Measurements from ENCODE around the gene CLK3. TPM values are rescaled to one million over a fixed set of nuclear protein-coding genes. Genes with fewer than 3 reads are reported as not detected.

The CLK3 gene
- total and polyA plus RNA-seq, 2 of the 8 experiments (the other 6 are each of a cell fraction or from before 2014, with no cell fraction given): 43.5 to 67.3 TPM

DNA sequence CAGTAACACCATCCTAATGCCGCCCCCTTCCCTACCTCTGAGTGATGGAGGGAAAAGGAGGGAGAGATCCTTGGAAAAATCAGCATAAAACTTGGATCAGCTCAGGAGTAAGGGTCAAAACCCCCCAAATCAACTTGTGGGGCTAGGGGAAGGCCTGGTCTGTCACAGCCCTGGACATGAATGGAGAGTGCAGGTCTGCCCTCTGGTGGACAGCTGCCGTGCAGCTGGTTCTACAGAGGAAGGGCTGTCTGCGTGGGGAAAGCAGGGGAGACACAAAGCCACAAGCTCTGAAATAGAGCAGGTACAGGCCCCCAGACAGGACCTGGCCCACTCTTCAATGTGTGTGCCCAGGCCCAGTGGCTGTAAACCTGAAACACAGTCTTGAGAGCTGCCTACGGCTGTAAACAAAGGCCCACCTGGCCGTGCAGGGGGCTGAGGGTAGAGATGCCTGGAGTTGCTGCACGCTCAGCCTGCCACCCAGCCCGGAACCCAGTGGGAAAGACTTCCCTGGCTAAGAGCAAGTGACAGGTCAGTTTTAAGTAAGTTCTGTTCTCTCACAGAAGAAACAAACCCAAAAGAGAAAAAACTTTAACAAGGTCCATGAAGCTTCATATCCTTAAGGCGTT lies 16.4 kb downstream of the CLK3 start:
- Histone ChIP-seq H3K79me2 (ENCODE audit: control insufficient read depth in 1 of 2, insufficient read depth in 2 of 2, low read length in 2 of 2) (no peaks in the 10 kb centered on the region), H3K36me3 (ENCODE audit: control insufficient read depth in 2 of 4, insufficient read depth in 4 of 4, low read length in 3 of 4) (peaks cover 26 to 42% (median 30%) of the 10 kb centered on the region in 4 experiments), H3K4ac (replicated peaks; ENCODE audit: insufficient read length, low read depth, low read length) (no peak overlapping the region), H3K56ac (replicated peaks; ENCODE audit: insufficient read length, low read depth, low read length) (no peak overlapping the region), H4K5ac (ENCODE audit: insufficient read length, low read depth, low read length) (no peak overlapping the region), H3K23me2 (ENCODE audit: low read depth, low read length) (no peaks in the 10 kb centered on the region), H4K20me1 (replicated peaks in 1 of 2; ENCODE audit: control insufficient read depth in 1 of 2, insufficient read depth in 2 of 2, low read length in 2 of 2) (peaks cover 10 to 31% of the 10 kb centered on the region in 2 experiments), H3K9me3 (ENCODE audit: insufficient read depth in 2 of 2, low read depth in 1 of 2, low read length in 1 of 2) (no peaks in the 10 kb centered on the region), H2BK120ac (replicated peaks; ENCODE audit: low read depth, low read length) (no peak overlapping the region), H4K91ac (replicated peaks; ENCODE audit: insufficient read length, low read length) (no peak overlapping the region), H3K27me3 (replicated peaks in 1 of 4; ENCODE audit: control insufficient read depth in 3 of 4, extremely low read depth in 1 of 4, insufficient read depth in 3 of 4, low read length in 3 of 4) (no peaks in the 10 kb centered on the region), H2BK15ac (ENCODE audit: low read length) (no peak overlapping the region), H2BK5ac (ENCODE audit: low read depth, low read length) (no peak overlapping the region), H3K14ac (ENCODE audit: insufficient read length) (no peak overlapping the region), H3K27ac (ENCODE audit: low read depth, low read length) (no peak overlapping the region), H2AFZ (ENCODE audit: low read length) (no peak overlapping the region), H3K23ac (ENCODE audit: insufficient read length) (no peak overlapping the region), H3K4me3 (ENCODE audit: extremely low read depth in 1 of 4, insufficient read depth in 2 of 4, low read depth in 3 of 4, low read length in 4 of 4) (no peak overlapping the region), H2BK20ac (ENCODE audit: low read length) (no peak overlapping the region), H3K79me1 (ENCODE audit: low read depth, low read length) (no peaks in the 10 kb centered on the region), H3K4me2 (ENCODE audit: insufficient read depth in 1 of 2, low read depth in 2 of 2, low read length in 2 of 2) (no peak overlapping the region), H3K18ac (ENCODE audit: extremely low read depth, low read length) (no peak overlapping the region), H2AK5ac (ENCODE audit: low read depth, low read length) (no peak overlapping the region), H2BK12ac (ENCODE audit: low read depth, low read length) (no peak overlapping the region), H3K9ac (replicated peaks in 1 of 4; ENCODE audit: extremely low read depth in 1 of 4, low read depth in 3 of 4, low read length in 3 of 4) (no peak overlapping the region), H3K4me1 (replicated peaks in 1 of 4; ENCODE audit: control insufficient read depth in 3 of 4, insufficient read depth in 4 of 4, low read length in 3 of 4) (no peaks in the 10 kb centered on the region), H4K8ac (ENCODE audit: extremely low read depth, insufficient read depth, low read length) (no peak overlapping the region)
- ChIA-PET POLR2A (ENCODE audit: partially characterized antibody) (interaction anchor here (0.8 to 8.4 kb wide), 7 partner anchors 8 to 137 kb away, joined by 3 to 81 read pairs (median 4); partner anchors contain the start of gene EDC3), CTCF (ENCODE audit: partially characterized antibody) (interaction anchor here (0.6 to 37.5 kb wide), 46 partner anchors 9 to 329 kb away, joined by 3 to 1439 read pairs (median 3); partner anchors contain the start of genes CLK3, CSK, CYP1A1 and CYP1A2)
- FAIRE-seq (peak; percentile 50), DNase-seq (ENCODE audit: low read depth in 1 of 2, low spot score in 2 of 2) (peak in 1 of 2 experiments; percentile 87)
- no peak for TF ChIP-seq SP1 (IDR thresholded peaks at IDR 0.05; ENCODE audit: low read depth, low read length)
- TF ChIP-seq POLR2AphosphoS5 (IDR thresholded peaks at IDR 0.05; ENCODE audit: low read depth, low read length): no peak
- peak; percentile 56 to 62 for TF ChIP-seq RAD21 (IDR thresholded peaks at IDR 0.05 in 1 of 2, conservative IDR thresholded peaks at IDR 0.05 in 1 of 2; ENCODE audit: low read depth in 2 of 2, low read length in 2 of 2)
- TF ChIP-seq CTCF (IDR thresholded peaks at IDR 0.05; ENCODE audit: control extremely low read depth in 1 of 3, insufficient read depth in 1 of 3, low read depth in 1 of 3, low read length in 3 of 3): peak; percentile 81 to 98 (median 96)
- 0 out of 2 replicates have a peak, but pooled peaks have one; percentile 21 for TF ChIP-seq CREB1 (IDR thresholded peaks at IDR 0.05)
- 0 out of 4 replicates have a peak, but pooled peaks of 1 of the 2 experiments have one; percentile 40 for TF ChIP-seq SIN3A (conservative IDR thresholded peaks at IDR 0.05 in 1 of 2, IDR thresholded peaks at IDR 0.05 in 1 of 2; ENCODE audit: low read depth in 1 of 2, low read length in 2 of 2)
- WGBS, 2 experiments (ENCODE audit: extremely low coverage in 1 of 2, insufficient coverage in 1 of 2, insufficient read length in 1 of 2, insufficient replicate concordance in 2 of 2, low coverage in 1 of 2, low lambda C conversion rate in 2 of 2, missing lambda C conversion rate in 1 of 2): 79% methylated on average over 8 of the region's 8 CpGs; no CpG with 5 or more reads in 1 of the 2 experiments

Data from H1 (cell line).